H1 (cell line): ENCODE data around the gene IP6K3. TPM values are rescaled to one million over a fixed set of nuclear protein-coding genes. Genes with fewer than 3 reads are reported as not detected.

Experiments used
- ASH2L ChIP-seq: fragments of 200-600, 300-600 bp; sonication (generic); IDR thresholded peaks from one replicate; pipeline ENCODE4 v1.7.1; 2017; ENCODE audit warnings: low read length
- CTBP2 ChIP-seq: IDR thresholded peaks from 2 replicates; pipeline ENCODE4 v1.7.0; 2011; ENCODE audit warnings: borderline replicate concordance, mild to moderate bottlenecking, moderate library complexity, mixed read lengths, low read length; ENCODE audit not compliant: insufficient read depth, insufficient read length
- KDM1A ChIP-seq: fragments of 200-600, 300-600 bp; sonication (generic); IDR thresholded peaks from 2 replicates; pipeline ENCODE4 v1.7.1; 2016; ENCODE audit warnings: mild to moderate bottlenecking, low read length, borderline replicate concordance
- MAFK ChIP-seq: IDR thresholded peaks from 2 replicates; pipeline ENCODE4 v1.6.1; 2012; ENCODE audit warnings: low read depth, mild to moderate bottlenecking, improper control_type of control experiment, low read length
- PHF8 ChIP-seq: fragments of 200-600 bp; sonication (generic); conservative IDR thresholded peaks from 2 replicates; pipeline ENCODE4 v1.7.1; 2012; ENCODE audit warnings: low read depth, mild to moderate bottlenecking, inconsistent platforms, low read length, moderate library complexity
- SIRT6 ChIP-seq: IDR thresholded peaks from one replicate; pipeline ENCODE4 v1.7.1; 2012; ENCODE audit warnings: low read length, inconsistent platforms
- SIX5 ChIP-seq: IDR thresholded peaks from 2 replicates; pipeline ENCODE4 v1.6.1; 2011; ENCODE audit warnings: mild to moderate bottlenecking, low read depth, low read length
- TAF1 ChIP-seq: IDR thresholded peaks from 2 replicates; pipeline ENCODE4 v1.6.1; 2011; ENCODE audit warnings: mild to moderate bottlenecking, low read depth, low read length
- polyA plus RNA-seq, 7 experiments: library from polyadenylated mRNA; depleted of rRNA in 3 of 7; stranded (reverse) in 5 of 7; unstranded in 2 of 7; fragments of >200 nt in 5 of 7; fragments of 200-250 nt in 2 of 7; gene quantifications; 1 replicate in 5 of 7; 2 replicates in 1 of 7; 4 replicates in 1 of 7; pipeline versions ENCODE4 v1.2.1 to v1.2.3, GENCODE V29; 2011 to 2013; ENCODE audit warnings: missing spikeins in 2 of 7, mixed read lengths in 2 of 7
- total RNA-seq: library from RNA; stranded (reverse); fragmentation: NEBNext Ultra II Directional; extraction: Animal tissue kit (Norgen Biotek cat#: 25700); gene quantifications from 2 replicates; pipeline ENCODE4 v1.2.1, GENCODE V29; 2021
- TF ChIP-seq, protein P1 (sequence below): fragments of 300-600 bp; sonication (generic); IDR thresholded peaks from 2 replicates; pipeline ENCODE4 v1.7.1; 2012; ENCODE audit warnings: low read length, moderate library complexity, mild to moderate bottlenecking, inconsistent platforms; ENCODE audit not compliant: insufficient replicate concordance

The IP6K3 gene
- total and polyA plus RNA-seq, 2 of the 8 experiments (the other 6 are each of a cell fraction or from before 2014, with no cell fraction given), result 0.22 to 0.73 TPM

DNA sequence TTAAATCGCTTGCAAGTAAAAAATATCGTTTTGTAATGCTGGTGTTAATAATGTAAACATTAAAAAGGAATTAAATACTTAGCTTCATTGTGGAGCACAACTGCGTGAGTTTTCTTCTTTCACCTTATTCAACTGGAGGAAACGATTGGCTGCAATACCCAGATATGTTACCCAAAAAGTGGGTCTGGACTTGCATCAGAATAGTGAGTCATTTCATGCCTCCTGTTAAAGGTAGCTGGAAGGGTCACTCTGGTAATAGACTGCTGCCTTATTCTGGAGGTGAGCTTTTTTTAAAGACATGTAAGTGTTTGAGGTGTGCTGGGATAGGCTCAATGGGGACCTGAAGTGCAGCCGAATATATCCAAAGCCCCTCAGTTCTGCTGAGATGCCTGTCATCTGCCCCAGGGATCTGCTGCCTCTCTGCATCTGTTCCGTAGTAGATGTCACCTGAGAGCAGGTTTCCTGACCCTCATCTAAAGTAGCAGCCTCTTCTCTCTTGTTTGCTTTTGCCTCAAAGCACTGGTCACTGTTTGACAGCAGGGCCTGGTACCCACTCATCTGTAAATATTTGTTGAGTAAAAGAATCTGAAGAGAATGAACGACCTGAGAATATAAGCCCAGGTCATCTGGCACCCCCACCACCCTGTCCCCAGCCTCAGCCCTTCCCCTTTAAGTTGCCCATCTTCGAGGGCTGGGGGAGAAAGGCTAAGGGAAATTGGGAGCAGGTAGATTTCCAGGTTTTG is 29.6 kb downstream of the IP6K3 start (continued):
- TF ChIP-seq, protein P1, sequence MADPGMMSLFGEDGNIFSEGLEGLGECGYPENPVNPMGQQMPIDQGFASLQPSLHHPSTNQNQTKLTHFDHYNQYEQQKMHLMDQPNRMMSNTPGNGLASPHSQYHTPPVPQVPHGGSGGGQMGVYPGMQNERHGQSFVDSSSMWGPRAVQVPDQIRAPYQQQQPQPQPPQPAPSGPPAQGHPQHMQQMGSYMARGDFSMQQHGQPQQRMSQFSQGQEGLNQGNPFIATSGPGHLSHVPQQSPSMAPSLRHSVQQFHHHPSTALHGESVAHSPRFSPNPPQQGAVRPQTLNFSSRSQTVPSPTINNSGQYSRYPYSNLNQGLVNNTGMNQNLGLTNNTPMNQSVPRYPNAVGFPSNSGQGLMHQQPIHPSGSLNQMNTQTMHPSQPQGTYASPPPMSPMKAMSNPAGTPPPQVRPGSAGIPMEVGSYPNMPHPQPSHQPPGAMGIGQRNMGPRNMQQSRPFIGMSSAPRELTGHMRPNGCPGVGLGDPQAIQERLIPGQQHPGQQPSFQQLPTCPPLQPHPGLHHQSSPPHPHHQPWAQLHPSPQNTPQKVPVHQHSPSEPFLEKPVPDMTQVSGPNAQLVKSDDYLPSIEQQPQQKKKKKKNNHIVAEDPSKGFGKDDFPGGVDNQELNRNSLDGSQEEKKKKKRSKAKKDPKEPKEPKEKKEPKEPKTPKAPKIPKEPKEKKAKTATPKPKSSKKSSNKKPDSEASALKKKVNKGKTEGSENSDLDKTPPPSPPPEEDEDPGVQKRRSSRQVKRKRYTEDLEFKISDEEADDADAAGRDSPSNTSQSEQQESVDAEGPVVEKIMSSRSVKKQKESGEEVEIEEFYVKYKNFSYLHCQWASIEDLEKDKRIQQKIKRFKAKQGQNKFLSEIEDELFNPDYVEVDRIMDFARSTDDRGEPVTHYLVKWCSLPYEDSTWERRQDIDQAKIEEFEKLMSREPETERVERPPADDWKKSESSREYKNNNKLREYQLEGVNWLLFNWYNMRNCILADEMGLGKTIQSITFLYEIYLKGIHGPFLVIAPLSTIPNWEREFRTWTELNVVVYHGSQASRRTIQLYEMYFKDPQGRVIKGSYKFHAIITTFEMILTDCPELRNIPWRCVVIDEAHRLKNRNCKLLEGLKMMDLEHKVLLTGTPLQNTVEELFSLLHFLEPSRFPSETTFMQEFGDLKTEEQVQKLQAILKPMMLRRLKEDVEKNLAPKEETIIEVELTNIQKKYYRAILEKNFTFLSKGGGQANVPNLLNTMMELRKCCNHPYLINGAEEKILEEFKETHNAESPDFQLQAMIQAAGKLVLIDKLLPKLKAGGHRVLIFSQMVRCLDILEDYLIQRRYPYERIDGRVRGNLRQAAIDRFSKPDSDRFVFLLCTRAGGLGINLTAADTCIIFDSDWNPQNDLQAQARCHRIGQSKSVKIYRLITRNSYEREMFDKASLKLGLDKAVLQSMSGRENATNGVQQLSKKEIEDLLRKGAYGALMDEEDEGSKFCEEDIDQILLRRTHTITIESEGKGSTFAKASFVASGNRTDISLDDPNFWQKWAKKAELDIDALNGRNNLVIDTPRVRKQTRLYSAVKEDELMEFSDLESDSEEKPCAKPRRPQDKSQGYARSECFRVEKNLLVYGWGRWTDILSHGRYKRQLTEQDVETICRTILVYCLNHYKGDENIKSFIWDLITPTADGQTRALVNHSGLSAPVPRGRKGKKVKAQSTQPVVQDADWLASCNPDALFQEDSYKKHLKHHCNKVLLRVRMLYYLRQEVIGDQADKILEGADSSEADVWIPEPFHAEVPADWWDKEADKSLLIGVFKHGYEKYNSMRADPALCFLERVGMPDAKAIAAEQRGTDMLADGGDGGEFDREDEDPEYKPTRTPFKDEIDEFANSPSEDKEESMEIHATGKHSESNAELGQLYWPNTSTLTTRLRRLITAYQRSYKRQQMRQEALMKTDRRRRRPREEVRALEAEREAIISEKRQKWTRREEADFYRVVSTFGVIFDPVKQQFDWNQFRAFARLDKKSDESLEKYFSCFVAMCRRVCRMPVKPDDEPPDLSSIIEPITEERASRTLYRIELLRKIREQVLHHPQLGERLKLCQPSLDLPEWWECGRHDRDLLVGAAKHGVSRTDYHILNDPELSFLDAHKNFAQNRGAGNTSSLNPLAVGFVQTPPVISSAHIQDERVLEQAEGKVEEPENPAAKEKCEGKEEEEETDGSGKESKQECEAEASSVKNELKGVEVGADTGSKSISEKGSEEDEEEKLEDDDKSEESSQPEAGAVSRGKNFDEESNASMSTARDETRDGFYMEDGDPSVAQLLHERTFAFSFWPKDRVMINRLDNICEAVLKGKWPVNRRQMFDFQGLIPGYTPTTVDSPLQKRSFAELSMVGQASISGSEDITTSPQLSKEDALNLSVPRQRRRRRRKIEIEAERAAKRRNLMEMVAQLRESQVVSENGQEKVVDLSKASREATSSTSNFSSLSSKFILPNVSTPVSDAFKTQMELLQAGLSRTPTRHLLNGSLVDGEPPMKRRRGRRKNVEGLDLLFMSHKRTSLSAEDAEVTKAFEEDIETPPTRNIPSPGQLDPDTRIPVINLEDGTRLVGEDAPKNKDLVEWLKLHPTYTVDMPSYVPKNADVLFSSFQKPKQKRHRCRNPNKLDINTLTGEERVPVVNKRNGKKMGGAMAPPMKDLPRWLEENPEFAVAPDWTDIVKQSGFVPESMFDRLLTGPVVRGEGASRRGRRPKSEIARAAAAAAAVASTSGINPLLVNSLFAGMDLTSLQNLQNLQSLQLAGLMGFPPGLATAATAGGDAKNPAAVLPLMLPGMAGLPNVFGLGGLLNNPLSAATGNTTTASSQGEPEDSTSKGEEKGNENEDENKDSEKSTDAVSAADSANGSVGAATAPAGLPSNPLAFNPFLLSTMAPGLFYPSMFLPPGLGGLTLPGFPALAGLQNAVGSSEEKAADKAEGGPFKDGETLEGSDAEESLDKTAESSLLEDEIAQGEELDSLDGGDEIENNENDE, result no peak
- TF ChIP-seq CTBP2 (no peak), ASH2L (no peak), TAF1 (no peak), PHF8 (no peak), KDM1A (no peak), MAFK (no peak), SIRT6 (no peak), SIX5 (no peak)
